IMR-90 (cell line): ENCODE measurements around the gene GPR37. TPM values are rescaled to one million over a fixed set of nuclear protein-coding genes. Genes with fewer than 3 reads are reported as not detected.

Experiments
- ATAC-seq: fragments of 200-7000 bp; cut with Tn5 transposase; 2 replicates; pipeline ENCODE4 v1.9.1; 2020; ENCODE audit warnings: low read depth, mild to moderate bottlenecking, moderate library complexity
- BruUV-seq: library from RNA; stranded (reverse); fragments of 400-500 nt; replicated peaks from 2 replicates; lab custom pipeline; 2021; lab: Mats Ljungman, UMichigan
- CTCF ChIA-PET: fragments of 300-600 bp; formaldehyde crosslinking; extraction: SDS; loops from one replicate; lab custom pipeline; 2021; ENCODE audit warnings: antibody characterized with exemption; lab: Yijun Ruan, JAX
- POLR2A ChIA-PET: fragments of 300-600 bp; sonication (Branson Sonifier 250); formaldehyde crosslinking; loops from one replicate; lab custom pipeline; 2022; ENCODE audit warnings: antibody characterized with exemption; ENCODE audit not compliant: unreplicated experiment; lab: Charles Lee
- DNase-seq: peaks from one replicate; pipeline ENCODE4 v3.0.0; 2013
- H2AFZ ChIP-seq: replicated peaks from 2 replicates; pipeline ENCODE3; 2013; ENCODE audit warnings: low read length, mild to moderate bottlenecking; ENCODE audit not compliant: poor library complexity
- H2AK5ac ChIP-seq: 2 replicates; pipeline ENCODE4 v1.6.1; 2013; ENCODE audit warnings: low read depth, low read length, inconsistent platforms
- H2AK9ac ChIP-seq: replicated peaks from 2 replicates; pipeline ENCODE3; 2013; ENCODE audit warnings: mild to moderate bottlenecking, low read depth, low read length, moderate library complexity; ENCODE audit not compliant: poor library complexity
- H2BK120ac ChIP-seq: 2 replicates; pipeline ENCODE4 v1.6.1; 2013; ENCODE audit warnings: low read depth, low read length, inconsistent platforms
- H2BK15ac ChIP-seq: 3 replicates; pipeline ENCODE4 v1.6.1; 2013; ENCODE audit warnings: low read depth, low read length, inconsistent platforms
- H2BK20ac ChIP-seq: 2 replicates; pipeline ENCODE4 v1.6.1; 2013; ENCODE audit warnings: low read depth, mild to moderate bottlenecking, inconsistent platforms, low read length, moderate library complexity
- H2BK5ac ChIP-seq: 2 replicates; pipeline ENCODE4 v1.6.1; 2013; ENCODE audit warnings: mild to moderate bottlenecking, low read depth, low read length, inconsistent platforms; ENCODE audit not compliant: poor library complexity, severe bottlenecking
- H3K14ac ChIP-seq: replicated peaks from 2 replicates; pipeline ENCODE4 v1.6.1; 2013; ENCODE audit warnings: low read depth, low read length, inconsistent platforms
- H3K18ac ChIP-seq: 2 replicates; pipeline ENCODE4 v1.6.1; 2013; ENCODE audit warnings: low read depth, low read length, control low read depth
- H3K23ac ChIP-seq: 2 replicates; pipeline ENCODE4 v1.6.1; 2013; ENCODE audit warnings: low read depth, low read length, inconsistent platforms
- H3K27ac ChIP-seq: 2 replicates; pipeline ENCODE4 v1.5.1; 2013; ENCODE audit warnings: mild to moderate bottlenecking, control low read depth, low read length; ENCODE audit not compliant: insufficient read depth
- H3K27me3 ChIP-seq: 2 replicates; pipeline ENCODE4 v1.6.1; 2013; ENCODE audit warnings: low read length; ENCODE audit not compliant: control insufficient read depth, insufficient read depth
- H3K36me3 ChIP-seq: 2 replicates; pipeline ENCODE4 v1.6.1; 2013; ENCODE audit warnings: low read length, mixed read lengths; ENCODE audit not compliant: control insufficient read depth, insufficient read depth
- H3K4ac ChIP-seq: 2 replicates; pipeline ENCODE4 v1.6.1; 2013; ENCODE audit warnings: low read depth, low read length, inconsistent platforms
- H3K4me1 ChIP-seq: 2 replicates; pipeline ENCODE4 v1.6.1; 2013; ENCODE audit warnings: low read length, mixed read lengths; ENCODE audit not compliant: control insufficient read depth, insufficient read depth
- H3K4me2 ChIP-seq: 2 replicates; pipeline ENCODE4 v1.6.1; 2013; ENCODE audit warnings: low read depth, mild to moderate bottlenecking, control low read depth, low read length, moderate library complexity
- H3K4me3 ChIP-seq: 2 replicates; pipeline ENCODE4 v1.5.1; 2013; ENCODE audit warnings: low read depth, mild to moderate bottlenecking, control low read depth, low read length, moderate library complexity; ENCODE audit not compliant: insufficient read depth
- H3K56ac ChIP-seq: 2 replicates; pipeline ENCODE4 v1.6.1; 2013; ENCODE audit warnings: low read length, inconsistent platforms; ENCODE audit not compliant: insufficient read depth; ENCODE audit errors: extremely low read depth
- H3K79me1 ChIP-seq, 2 experiments: 2 replicates each; pipeline ENCODE4 v1.6.1; 2013; ENCODE audit warnings: low read length in 2 of 2, inconsistent platforms in 1 of 2, low read depth in 1 of 2
- H3K9ac ChIP-seq: 2 replicates; pipeline ENCODE4 v1.6.1; 2013; ENCODE audit warnings: low read depth, low read length, control low read depth
- H3K9me1 ChIP-seq: 2 replicates; pipeline ENCODE4 v1.6.1; 2013; ENCODE audit warnings: low read length, inconsistent platforms; ENCODE audit not compliant: insufficient read depth
- H3K9me3 ChIP-seq: 2 replicates; pipeline ENCODE4 v1.6.1; 2013; ENCODE audit warnings: low read length; ENCODE audit not compliant: control insufficient read depth, insufficient read depth
- H4K20me1 ChIP-seq: 2 replicates; pipeline ENCODE4 v1.6.1; 2013; ENCODE audit warnings: low read length, inconsistent platforms; ENCODE audit not compliant: insufficient read depth
- H4K5ac ChIP-seq: 2 replicates; pipeline ENCODE4 v1.6.1; 2013; ENCODE audit warnings: mild to moderate bottlenecking, low read depth, low read length, control low read depth
- H4K8ac ChIP-seq, 2 experiments: 2 replicates each; pipeline ENCODE4 v1.6.1; 2013; ENCODE audit warnings: low read depth in 2 of 2, low read length in 2 of 2, control low read depth in 1 of 2, inconsistent platforms in 1 of 2
- H4K91ac ChIP-seq: 2 replicates; pipeline ENCODE4 v1.6.1; 2013; ENCODE audit warnings: low read depth, low read length, inconsistent platforms; ENCODE audit not compliant: insufficient read depth
- CTCF ChIP-seq: conservative IDR thresholded peaks from 2 replicates; pipeline ENCODE4 v1.5.1; 2012; ENCODE audit warnings: mild to moderate bottlenecking, low read depth, low read length, improper control_type of control experiment
- MAZ ChIP-seq: IDR thresholded peaks from 2 replicates; pipeline ENCODE4 v1.6.1; 2012; ENCODE audit warnings: low read depth, mild to moderate bottlenecking, low read length, improper control_type of control experiment, moderate library complexity, borderline replicate concordance
- NFE2L2 ChIP-seq: fragments of 150-350 bp; IDR thresholded peaks from 2 replicates; pipeline ENCODE4 v1.6.1; 2016; ENCODE audit warnings: low read depth, mild to moderate bottlenecking, low read length
- RCOR1 ChIP-seq: IDR thresholded peaks from 2 replicates; pipeline ENCODE4 v1.6.1; 2012; ENCODE audit warnings: mild to moderate bottlenecking, low read length, improper control_type of control experiment; ENCODE audit not compliant: insufficient replicate concordance
- SMC3 ChIP-seq: fragments of 150-350 bp; IDR thresholded peaks from 2 replicates; pipeline ENCODE4 v1.6.1; 2016; ENCODE audit warnings: low read depth, mild to moderate bottlenecking, antibody characterized with exemption, low read length, moderate library complexity
- WGBS, 2 experiments: methylation state at CpG; one replicate each; pipeline versions ENCODE4 v1.1.5 to v1.1.7; 2013; ENCODE audit warnings: missing lambda C conversion rate in 2 of 2; ENCODE audit not compliant: insufficient read length in 1 of 2; ENCODE audit errors: extremely low coverage in 2 of 2; 5-methylcytosine and 5-hydroxymethylcytosine counted together
- dilution Hi-C: fragments of 300-500 bp; cut with HindIII; formaldehyde crosslinking; loops from one replicate; pipeline ENCODE4 v1.14.3; 2018; ENCODE audit warnings: low sequenced_read_pairs; ENCODE audit not compliant: unreplicated experiment
- in situ Hi-C: fragments of 300-500 bp; cut with MboI; formaldehyde crosslinking; loops from 3 replicates; pipeline ENCODE4 v1.14.3; 2019; ENCODE audit warnings: low sequenced_read_pairs, inconsistent platforms, mixed read lengths
- intact Hi-C: fragments of 100-400 bp; cut with micrococcal nuclease; formaldehyde crosslinking; loops from 2 replicates; pipeline ENCODE4 v1.10.0; 2022
- polyA plus RNA-seq, 3 experiments: library from polyadenylated mRNA; depleted of rRNA; stranded (reverse); fragments of >200 nt; gene quantifications; 2 replicates each; pipeline ENCODE4 v1.2.3, GENCODE V29; 2012; ENCODE audit warnings: low replicate concordance in 1 of 3
- total RNA-seq: library from RNA; depleted of rRNA; stranded (reverse); fragments of >200 nt; gene quantifications from 2 replicates; pipeline ENCODE4 v1.2.3, GENCODE V29; 2012

The GPR37 gene
- total and polyA plus RNA-seq, 2 of the 4 experiments (the other 2 are of a cell fraction): 4.6 to 9.3 TPM

- peaks cover 32% of the 10 kb centered on the region; the same call in 1 of the 2 replicates for H4K20me1 ChIP-seq
- intact Hi-C loops: no loop called here
Observed at GRCh38 chr7:124758327-124758726, 7.3 kb downstream of the GPR37 start.

More at GRCh38 chr7:124758327-124758726, 7.3 kb downstream of the GPR37 start:
- ChIA-PET POLR2A (no interaction called here), CTCF (no interaction called here)
- Histone ChIP-seq H3K56ac (no peak overlapping the region), H2AK9ac (no peak overlapping the region), H3K4me1 (peaks cover 2% of the 10 kb centered on the region; the same call in 1 of the 2 replicates), H3K4me3 (no peak overlapping the region), H3K9ac (no peak overlapping the region), H2BK20ac (no peak overlapping the region), H2BK15ac (no peak overlapping the region), H3K14ac (no peak overlapping the region), H3K27me3 (no peaks in the 10 kb centered on the region), H3K9me1 (peaks cover 6% of the 10 kb centered on the region; the same call in 1 of the 2 replicates), H3K27ac (no peak overlapping the region), H3K23ac (no peak overlapping the region), H3K9me3 (peaks cover 4% of the 10 kb centered on the region; the same call in 1 of the 2 replicates), H2BK5ac (no peak overlapping the region), H3K36me3 (peaks cover 14% of the 10 kb centered on the region), H3K18ac (no peak overlapping the region), H3K4me2 (peak overlapping the region; percentile 30; the same call in 1 of the 2 replicates), H4K91ac (no peak overlapping the region), H4K8ac (no peak overlapping the region), H4K5ac (no peak overlapping the region), H3K79me1 (peaks cover 6 to 62% of the 10 kb centered on the region in 2 experiments; a peak in 3 of 4 replicates), H2AFZ (no peak overlapping the region), H3K4ac (no peak overlapping the region), H2BK120ac (no peak overlapping the region), H2AK5ac (no peak overlapping the region)
- TF ChIP-seq SMC3 (no peak), MAZ (no peak), RCOR1 (no peak), NFE2L2 (no peak), CTCF (no peak)
- WGBS, 2 experiments: no CpG with 5 or more reads among the region's 2 CpGs
- BruUV-seq: no TSS peak
- in situ Hi-C loops (no loop called here), dilution Hi-C loops (no loop called here)
- ATAC-seq: no peak; the same call in 1 of the 2 replicates
- peak; percentile 74 for DNase-seq
